SK-N-SH treated with all-trans-retinoic acid at 6 μM for 48 hours (cell line): ENCODE data around the gene G3BP1.

ENCODE experiments used
- ATAC-seq: fragments of 200-7000 bp; cut with Tn5 transposase; 3 replicates; pipeline ENCODE4 v1.9.1; 2020; ENCODE audit warnings: mild to moderate bottlenecking, moderate library complexity
- BACH2 ChIP-seq: fragments of 250-450 bp; sonication (Bioruptor Pico); IDR thresholded peaks from 2 replicates; pipeline ENCODE4 v1.9.0; 2021; ENCODE audit warnings: mild to moderate bottlenecking, borderline replicate concordance
- CREB5 ChIP-seq: fragments of 250-450 bp; sonication (Bioruptor Pico); IDR thresholded peaks from 2 replicates; pipeline ENCODE4 v1.5.1; 2020; ENCODE audit warnings: low read depth, mild to moderate bottlenecking, moderate library complexity
- CSDC2 ChIP-seq: fragments of 250-450 bp; sonication (Bioruptor Pico); IDR thresholded peaks from 2 replicates; pipeline ENCODE4 v1.5.0; 2020; ENCODE audit warnings: mild to moderate bottlenecking, moderate library complexity
- ESRRG ChIP-seq: fragments of 250-450 bp; sonication (Bioruptor Pico); IDR thresholded peaks from 2 replicates; pipeline ENCODE4 v1.6.1; 2021; ENCODE audit warnings: mild to moderate bottlenecking
- GLIS3 ChIP-seq: fragments of 250-450 bp; sonication (Bioruptor Pico); IDR thresholded peaks from 2 replicates; pipeline ENCODE4 v1.5.0; 2020; ENCODE audit warnings: mild to moderate bottlenecking, moderate library complexity
- ISL1 ChIP-seq: fragments of 250-450 bp; sonication (Bioruptor Pico); IDR thresholded peaks from 2 replicates; pipeline ENCODE4 v2.1.2; 2022; ENCODE audit warnings: mild to moderate bottlenecking, moderate library complexity
- OSR1 ChIP-seq: fragments of 250-450 bp; sonication (Bioruptor Pico); IDR thresholded peaks from 2 replicates; pipeline ENCODE4 v1.8.0; 2022; ENCODE audit warnings: moderate library complexity, mild to moderate bottlenecking, inconsistent platforms
- PATZ1 ChIP-seq: fragments of 250-450 bp; sonication (Bioruptor Pico); IDR thresholded peaks from 2 replicates; pipeline ENCODE4 v1.8.0; 2020; ENCODE audit warnings: mild to moderate bottlenecking, moderate library complexity, borderline replicate concordance
- POU6F1 ChIP-seq: fragments of 250-450 bp; sonication (Bioruptor Pico); IDR thresholded peaks from 2 replicates; pipeline ENCODE4 v1.8.0; 2021; ENCODE audit warnings: low read depth, mild to moderate bottlenecking, moderate library complexity, borderline replicate concordance
- PPARA ChIP-seq: fragments of 250-450 bp; sonication (Bioruptor Pico); IDR thresholded peaks from 2 replicates; pipeline ENCODE4 v1.5.0; 2020; ENCODE audit warnings: mild to moderate bottlenecking, borderline replicate concordance
- RARB ChIP-seq: fragments of 250-450 bp; sonication (Bioruptor Pico); IDR thresholded peaks from 2 replicates; pipeline ENCODE4 v1.8.0; 2021; ENCODE audit warnings: mild to moderate bottlenecking, moderate library complexity
- SNAI2 ChIP-seq: fragments of 250-450 bp; sonication (Bioruptor Pico); IDR thresholded peaks from 2 replicates; pipeline ENCODE4 v1.5.0; 2020; ENCODE audit warnings: mild to moderate bottlenecking, moderate library complexity
- TCF4 ChIP-seq: fragments of 250-450 bp; sonication (Bioruptor Pico); IDR thresholded peaks from 2 replicates; pipeline ENCODE4 v1.8.0; 2021; ENCODE audit warnings: mild to moderate bottlenecking, moderate library complexity, borderline replicate concordance
- TOX ChIP-seq: fragments of 250-450 bp; sonication (Bioruptor Pico); IDR thresholded peaks from 2 replicates; pipeline ENCODE4 v1.8.0; 2021; ENCODE audit warnings: mild to moderate bottlenecking, moderate library complexity, borderline replicate concordance
- TSHZ2 ChIP-seq: fragments of 250-450 bp; sonication (Bioruptor Pico); IDR thresholded peaks from 2 replicates; pipeline ENCODE4 v1.5.0; 2020; ENCODE audit warnings: mild to moderate bottlenecking, moderate library complexity
- ZC3H10 ChIP-seq: fragments of 250-450 bp; sonication (Bioruptor Pico); IDR thresholded peaks from 2 replicates; pipeline ENCODE4 v1.5.1; 2021; ENCODE audit warnings: mild to moderate bottlenecking, moderate library complexity
- ZFP3 ChIP-seq: fragments of 250-450 bp; sonication (Bioruptor Pico); IDR thresholded peaks from 2 replicates; pipeline ENCODE4 v1.5.0; 2020; ENCODE audit warnings: mild to moderate bottlenecking, moderate library complexity
- ZFP30 ChIP-seq: fragments of 450-650 bp; formaldehyde crosslinking; IDR thresholded peaks from 2 replicates; pipeline ENCODE4 v1.5.0; 2022; ENCODE audit warnings: mild to moderate bottlenecking, moderate library complexity
- ZNF70 ChIP-seq: fragments of 450-650 bp; formaldehyde crosslinking; IDR thresholded peaks from 2 replicates; pipeline ENCODE4 v1.5.0; 2020; ENCODE audit warnings: mild to moderate bottlenecking, moderate library complexity
- ZNF8 ChIP-seq: fragments of 450-650 bp; formaldehyde crosslinking; IDR thresholded peaks from 2 replicates; pipeline ENCODE4 v1.5.0; 2020; ENCODE audit warnings: mild to moderate bottlenecking, moderate library complexity

The G3BP1 gene

GRCh38 chr5:151820903-151821302, 49.1 kb downstream of the G3BP1 start:
- TF ChIP-seq CREB5 (CRISPR knock-in tag) (no peak), TCF4 (CRISPR knock-in tag) (no peak), TSHZ2 (CRISPR knock-in tag) (no peak), ZNF8 (CRISPR knock-in tag) (no peak), ZC3H10 (CRISPR knock-in tag) (no peak), ZFP30 (no peak), RARB (CRISPR knock-in tag) (no peak), PPARA (no peak), OSR1 (CRISPR knock-in tag) (no peak), CSDC2 (CRISPR knock-in tag) (no peak), GLIS3 (CRISPR knock-in tag) (no peak), BACH2 (CRISPR knock-in tag) (no peak), PATZ1 (no peak)
- no peak for ATAC-seq

GRCh38 chr5:151822141-151822540, 50.4 kb downstream of the G3BP1 start:
- TF ChIP-seq GLIS3 (CRISPR knock-in tag) = no peak
- no peak for TF ChIP-seq ZFP3 (CRISPR knock-in tag)
- no peak for TF ChIP-seq BACH2 (CRISPR knock-in tag)
- TF ChIP-seq TSHZ2 (CRISPR knock-in tag) = no peak
- TF ChIP-seq TCF4 (CRISPR knock-in tag) = no peak
- no peak for TF ChIP-seq CSDC2 (CRISPR knock-in tag)
- TF ChIP-seq TOX = no peak
- TF ChIP-seq CREB5 (CRISPR knock-in tag) = no peak
- TF ChIP-seq ZC3H10 (CRISPR knock-in tag) = no peak
- no peak for TF ChIP-seq POU6F1 (CRISPR knock-in tag)
- TF ChIP-seq RARB (CRISPR knock-in tag) = no peak
- TF ChIP-seq ZFP30 = no peak
- no peak for TF ChIP-seq ESRRG (CRISPR knock-in tag)
- TF ChIP-seq ZNF70 (CRISPR knock-in tag) = no peak
- no peak for TF ChIP-seq PATZ1
- TF ChIP-seq ISL1 (CRISPR knock-in tag) = no peak
- no peak for TF ChIP-seq SNAI2
- ATAC-seq = no peak
